Astrocyte of the spinal cord (primary cell): ENCODE measurements around the gene TNFRSF17.

Experiments used
- DNase-seq: peaks from one replicate; pipeline ENCODE4 v3.0.0; 2011; ENCODE audit warnings: low read depth, low spot score
- H3K4me3 ChIP-seq: 2 replicates; pipeline ENCODE4 v1.5.1; 2011; ENCODE audit warnings: low read depth, mild to moderate bottlenecking, low read length, moderate library complexity
- CTCF ChIP-seq: IDR thresholded peaks from 2 replicates; pipeline ENCODE4 v1.5.1; 2012; ENCODE audit warnings: low read depth, mild to moderate bottlenecking, low read length, inconsistent platforms
- in situ Hi-C: cut with HindIII; loops from 2 replicates; pipeline ENCODE4 v1.10.0; 2017; ENCODE audit warnings: low sequenced_read_pairs

TNFRSF17 gene

DNA sequence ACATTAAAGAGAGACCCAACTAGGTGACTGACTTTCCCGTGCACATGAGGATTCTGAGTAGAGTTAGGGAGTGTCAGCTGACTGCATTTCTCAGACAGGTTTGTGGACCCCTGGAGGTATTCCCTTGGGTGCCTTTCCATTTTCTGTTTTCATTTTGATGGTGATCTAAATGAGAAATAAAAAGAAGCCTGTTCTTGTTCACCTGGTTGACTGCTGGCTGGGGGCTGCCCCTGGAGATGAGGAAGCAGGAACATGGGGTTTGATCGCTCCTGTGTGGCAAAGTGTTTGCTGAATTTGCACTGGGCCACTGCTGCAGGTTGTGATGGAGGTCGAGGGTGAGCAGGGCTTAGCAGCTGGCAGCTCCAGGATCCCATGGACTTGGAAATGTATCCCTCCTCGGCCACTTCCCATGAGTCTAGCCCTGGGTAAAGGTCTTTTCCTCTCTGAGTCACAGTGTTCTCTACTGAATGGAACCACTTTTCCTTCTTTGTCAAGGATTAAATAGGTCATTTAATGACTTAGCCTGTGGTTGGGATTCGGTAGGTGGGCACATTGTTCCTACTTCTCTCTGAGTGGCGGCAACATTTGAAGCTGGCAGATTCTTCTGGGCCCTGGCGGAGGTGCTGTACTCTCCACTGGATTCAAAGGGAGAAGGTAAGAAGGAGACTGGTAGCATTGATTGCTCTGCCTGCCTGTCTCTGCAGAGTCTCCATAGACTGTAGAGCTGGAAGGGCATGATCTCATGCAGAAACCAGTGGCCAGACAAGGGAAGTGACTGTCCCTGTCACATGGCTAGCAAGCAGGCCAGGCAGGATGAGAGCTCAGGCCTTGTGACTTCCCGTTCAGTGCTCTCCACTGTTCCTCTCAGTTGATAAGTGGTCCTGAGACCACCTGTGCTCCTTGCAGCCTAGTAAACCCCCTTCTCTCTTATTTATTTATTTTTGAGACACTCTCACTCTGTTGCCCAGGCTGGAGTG lies 29.4 kb downstream of the TNFRSF17 start:
- DNase-seq: no peak
- no peak overlapping the region for H3K4me3 ChIP-seq
- TF ChIP-seq CTCF: no peak
- in situ Hi-C loops: no loop called here

GRCh38 chr16:11996433-11997330 lies 31.7 kb downstream of the TNFRSF17 start:
- H3K4me3 ChIP-seq: no peak overlapping the region
- in situ Hi-C loops: no loop called here
- DNase-seq: no peak
- no peak for TF ChIP-seq CTCF

DNA sequence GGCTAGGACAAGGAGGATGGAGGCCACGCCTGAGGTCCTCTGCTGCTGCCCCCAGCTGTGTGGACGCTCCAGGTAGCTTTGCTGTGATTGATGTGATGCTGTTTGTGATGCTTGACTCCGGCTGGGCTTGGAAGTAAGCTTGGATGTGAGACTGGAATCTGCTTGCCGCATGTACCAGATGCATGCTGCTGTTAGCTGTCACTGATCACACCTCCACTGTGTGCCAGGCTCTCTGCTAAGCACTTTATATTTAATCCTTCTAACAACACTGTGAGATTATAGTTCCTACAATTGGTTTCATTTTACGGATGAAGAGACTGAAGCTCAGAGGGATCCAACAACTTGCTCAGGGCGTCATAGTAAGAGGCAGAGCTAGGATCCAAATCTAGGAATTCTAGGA lies 35.0 kb downstream of the TNFRSF17 start:
- no peak overlapping the region for H3K4me3 ChIP-seq
- in situ Hi-C loops: no loop called here
- DNase-seq: no peak
- TF ChIP-seq CTCF: no peak

DNA sequence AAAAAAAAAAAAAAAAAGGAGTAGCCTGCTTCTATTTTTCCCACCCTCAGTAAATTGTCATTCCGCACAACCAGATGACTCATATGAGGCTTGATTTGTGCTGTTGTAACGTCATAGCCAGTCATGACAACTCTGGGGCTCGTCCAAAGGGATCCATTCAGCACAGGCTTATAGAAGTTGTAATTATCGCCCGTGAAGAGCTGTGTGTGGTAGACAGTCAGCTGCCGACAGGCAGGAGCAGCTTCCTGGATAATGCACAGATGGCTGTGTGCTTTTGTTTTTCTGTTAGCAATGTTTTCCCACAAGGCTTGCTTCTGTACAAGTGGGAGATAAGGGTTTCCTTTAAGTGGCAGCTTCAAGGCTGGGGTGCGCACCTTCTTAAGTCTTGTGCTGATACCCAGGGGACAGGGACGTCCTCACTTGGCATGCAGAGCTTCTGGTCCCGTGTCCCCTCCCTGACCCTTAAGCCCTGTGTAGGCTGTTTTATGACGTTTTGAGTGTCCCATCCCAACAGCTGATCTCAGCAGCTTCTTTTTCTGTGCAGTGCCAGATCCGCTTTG lies 37.5 kb downstream of the TNFRSF17 start:
- no peak for TF ChIP-seq CTCF
- in situ Hi-C loops: no loop called here
- H3K4me3 ChIP-seq: no peak overlapping the region
- DNase-seq: peak; percentile 74

- no peak overlapping the region for H3K4me3 ChIP-seq
- TF ChIP-seq CTCF: no peak
- DNase-seq: no peak
- in situ Hi-C loops: no loop called here
Measured at GRCh38 chr16:12006637-12007036, 41.6 kb downstream of the TNFRSF17 start.

GRCh38 chr16:12009462-12009861 lies 44.5 kb downstream of the TNFRSF17 start:
- no peak overlapping the region for H3K4me3 ChIP-seq
- in situ Hi-C loops: no loop called here
- no peak for DNase-seq
- no peak for TF ChIP-seq CTCF
